GM12878 (cell line): Measurements from ENCODE around the gene POLK. TPM values are rescaled to one million over a fixed set of nuclear protein-coding genes. Genes with fewer than 3 reads are reported as not detected.

Experiments
- ATAC-seq: fragments of 200-7000 bp; cut with Tn5 transposase; 3 replicates; pipeline ENCODE4 v1.9.1; 2020; ENCODE audit warnings: mild to moderate bottlenecking, moderate library complexity
- BruUV-seq: library from RNA; stranded (reverse); fragments of 400-500 nt; replicated peaks from 2 replicates; lab custom pipeline; 2021; lab: Mats Ljungman, UMichigan
- CTCF ChIA-PET: fragments of 300-600 bp; sonication (Branson Sonifier 250); formaldehyde crosslinking; extraction: SDS; loops from one replicate; lab custom pipeline; 2021; ENCODE audit warnings: inconsistent platforms; lab: Yijun Ruan, JAX
- POLR2A ChIA-PET: fragments of 350-600 bp; formaldehyde crosslinking; extraction: SDS; loops from one replicate; lab custom pipeline; 2021; ENCODE audit warnings: inconsistent platforms; lab: Charles Lee
- RAD21 ChIA-PET: fragments of 300-600 bp; sonication (Branson Sonifier 250); formaldehyde crosslinking; loops from one replicate; lab custom pipeline; 2023; ENCODE audit warnings: antibody characterized with exemption; ENCODE audit not compliant: unreplicated experiment; lab: Charles Lee
- SMC1A ChIA-PET: fragments of 300-600 bp; sonication (Branson Sonifier 250); formaldehyde crosslinking; loops from one replicate; lab custom pipeline; 2023; ENCODE audit not compliant: unreplicated experiment, uncharacterized antibody; lab: Charles Lee
- DNase-seq: peaks from one replicate; pipeline ENCODE4 v3.0.0-alpha.2; 2011; ENCODE audit warnings: low read depth, low spot score
- FAIRE-seq: peaks from 3 replicates; lab custom pipeline; 2011; peaks lifted over from hg19 to GRCh38; lab: Jason Lieb, UNC
- H2AFZ ChIP-seq: 2 replicates; pipeline ENCODE4 v1.6.0; 2011; ENCODE audit warnings: low read depth, low read length, control low read depth; ENCODE audit not compliant: control insufficient read depth
- H3K27ac ChIP-seq: 2 replicates; pipeline ENCODE4 v1.5.1; 2011; ENCODE audit warnings: control low read depth; ENCODE audit not compliant: control insufficient read depth, insufficient read depth
- H3K27me3 ChIP-seq, 2 experiments: replicated peaks in 1 of 2; 2 replicates each; pipeline versions ENCODE4 v1.6.0 to v1.6.1; 2011; ENCODE audit warnings: low read length in 1 of 2; ENCODE audit not compliant: control insufficient read depth in 2 of 2, insufficient read depth in 2 of 2
- H3K36me3 ChIP-seq, 2 experiments: 2 replicates each; pipeline ENCODE4 v1.5.1; 2011; ENCODE audit warnings: low read length in 1 of 2; ENCODE audit not compliant: control insufficient read depth in 2 of 2, insufficient read depth in 2 of 2
- H3K4me1 ChIP-seq: 2 replicates; pipeline ENCODE4 v1.6.1; 2011; ENCODE audit warnings: mild to moderate bottlenecking, low read length, moderate library complexity, mixed read lengths; ENCODE audit not compliant: control insufficient read depth, insufficient read depth
- H3K4me2 ChIP-seq: 2 replicates; pipeline ENCODE4 v1.6.0; 2011; ENCODE audit warnings: control low read depth; ENCODE audit not compliant: control insufficient read depth, insufficient read depth
- H3K4me3 ChIP-seq: fragments of 200-600 bp; sonication (generic); 2 replicates; pipeline ENCODE4 v1.5.1; 2016
- H3K79me2 ChIP-seq: 2 replicates; pipeline ENCODE4 v1.6.0; 2011; ENCODE audit warnings: low read length; ENCODE audit not compliant: control insufficient read depth, insufficient read depth
- H3K9ac ChIP-seq: 2 replicates; pipeline ENCODE4 v1.8.0; 2011; ENCODE audit warnings: low read length, control low read depth, mixed read lengths; ENCODE audit not compliant: control insufficient read depth, insufficient read depth
- H3K9me3 ChIP-seq: replicated peaks from 3 replicates; pipeline ENCODE4 v1.5.1; 2011; ENCODE audit warnings: mild to moderate bottlenecking, low read length; ENCODE audit not compliant: control insufficient read depth, insufficient read depth
- H4K20me1 ChIP-seq: 2 replicates; pipeline ENCODE4 v1.6.0; 2011; ENCODE audit not compliant: control insufficient read depth, insufficient read depth
- BCL3 ChIP-seq: IDR thresholded peaks from 2 replicates; pipeline ENCODE4 v1.6.1; 2011; ENCODE audit warnings: borderline replicate concordance, low read depth, mild to moderate bottlenecking, moderate library complexity, low read length; ENCODE audit not compliant: insufficient read depth, poor library complexity, severe bottlenecking
- BMI1 ChIP-seq: fragments of 450-650 bp; IDR thresholded peaks from 2 replicates; pipeline ENCODE4 v1.6.1; 2016; ENCODE audit warnings: mild to moderate bottlenecking, moderate library complexity, borderline replicate concordance
- FOXK2 ChIP-seq: fragments of 450-650 bp; IDR thresholded peaks from 2 replicates; pipeline ENCODE4 v1.6.1; 2017; ENCODE audit warnings: mild to moderate bottlenecking, moderate library complexity
- KAT2A ChIP-seq: conservative IDR thresholded peaks from 2 replicates; pipeline ENCODE4 v1.6.1; 2011; ENCODE audit warnings: low read depth, low read length; ENCODE audit not compliant: control insufficient read depth
- MXI1 ChIP-seq: fragments of 150-350 bp; IDR thresholded peaks from 2 replicates; pipeline ENCODE4 v1.6.1; 2011; ENCODE audit warnings: low read depth, mild to moderate bottlenecking, inconsistent platforms, low read length, improper control_type of control experiment
- RAD21 ChIP-seq: IDR thresholded peaks from 2 replicates; pipeline ENCODE4 v1.6.1; 2011; ENCODE audit warnings: mild to moderate bottlenecking, low read depth, low read length, moderate library complexity; ENCODE audit not compliant: insufficient read depth
- SREBF2 ChIP-seq: IDR thresholded peaks from 2 replicates; pipeline ENCODE4 v1.6.1; 2012; ENCODE audit warnings: mild to moderate bottlenecking, low read length
- ZNF384 ChIP-seq: IDR thresholded peaks from 2 replicates; pipeline ENCODE4 v1.6.1; 2012; ENCODE audit warnings: low read depth, mild to moderate bottlenecking, low read length, improper control_type of control experiment, borderline replicate concordance
- ZNF592 ChIP-seq: fragments of 450-650 bp; IDR thresholded peaks from 2 replicates; pipeline ENCODE4 v1.6.1; 2017; ENCODE audit warnings: mild to moderate bottlenecking, moderate library complexity
- ZSCAN29 ChIP-seq: fragments of 450-650 bp; IDR thresholded peaks from 2 replicates; pipeline ENCODE4 v1.6.1; 2017; ENCODE audit warnings: mild to moderate bottlenecking, moderate library complexity
- WGBS: methylation state at CpG from one replicate; pipeline ENCODE4 v1.1.6; 2016; ENCODE audit warnings: low lambda C conversion rate; ENCODE audit not compliant: insufficient replicate concordance, insufficient coverage; ENCODE audit errors: missing lambda C conversion rate; 5-methylcytosine and 5-hydroxymethylcytosine counted together
- in situ Hi-C: fragments of 300-500 bp; cut with MboI; formaldehyde crosslinking; loops from 9 replicates; pipeline ENCODE4 v1.14.3; 2018; ENCODE audit warnings: mixed read lengths
- intact Hi-C: fragments of 100-400 bp; cut with micrococcal nuclease; formaldehyde crosslinking; loops from one replicate; pipeline ENCODE4 v1.14.2; 2022; ENCODE audit not compliant: unreplicated experiment
- polyA plus RNA-seq, 11 experiments: library from polyadenylated mRNA; depleted of rRNA in 4 of 11; unstranded in 6 of 11; stranded (reverse) in 5 of 11; fragments of >200 nt; fragmentation: Nextera tagmentation in 4 of 11; fragmentation: Illumina TruSeq in 1 of 11; extraction: Ambion mirVana in 4 of 11; extraction: Trizol in 1 of 11; gene quantifications; 1 replicate in 1 of 11; 2 replicates in 10 of 11; pipeline versions ENCODE4 v1.2.1 to v1.2.3, GENCODE V29; 2011 to 2016; ENCODE audit warnings: inconsistent platforms in 2 of 11, missing spikeins in 2 of 11, low read depth in 1 of 11
- total RNA-seq, 4 experiments: library from RNA; depleted of rRNA in 3 of 4; stranded (reverse); fragments of >200 nt in 3 of 4; fragmentation: Illumina TruSeq in 1 of 4; extraction: Trizol in 1 of 4; gene quantifications; 2 replicates each; pipeline versions ENCODE4 v1.2.1 to v1.2.3, GENCODE V29; 2013 to 2021

Gene POLK
- total and polyA plus RNA-seq, 10 of the 15 experiments (the other 5 are each of a cell fraction or from before 2014, with no cell fraction given): 10.4 to 47.6 (median 29.0) TPM

- in situ Hi-C loops: loop anchor here (10.0 kb wide), 1 partner anchor 51 kb away; no protein-coding TSS in a partner anchor
- intact Hi-C loops: loop anchor here (5.0 to 10.0 kb wide), 3 partner anchors 153 to 279 kb away; partner anchors contain the start of genes ANKRD31 and HMGCR
- ChIA-PET POLR2A (interaction anchor here (1.2 to 6.1 kb wide), 3 partner anchors 54 to 177 kb away, joined by 4 to 44 read pairs (median 29); partner anchors contain the start of gene HMGCR), SMC1A (interaction anchor here (0.7 to 6.8 kb wide), 5 partner anchors 53 to 62 kb away, joined by 3 to 90 read pairs (median 13); no protein-coding TSS in a partner anchor), RAD21 (interaction anchor here (1.2 to 11.3 kb wide), 4 partner anchors 53 to 155 kb away, joined by 7 to 123 read pairs (median 61); no protein-coding TSS in a partner anchor), CTCF (interaction anchor here (0.8 to 1.0 kb wide), 2 partner anchors 34 to 57 kb away, joined by 3 read pairs; no protein-coding TSS in a partner anchor)
- peak overlapping the region; percentile 95 for H3K27ac ChIP-seq
- H3K9ac ChIP-seq: peak overlapping the region; percentile 93
- no peaks in the 10 kb centered on the region for H4K20me1 ChIP-seq
- TF ChIP-seq MXI1 (peak; percentile 48; the same call in 1 of the 2 replicates), FOXK2 (no peak), SREBF2 (no peak), ZNF384 (peak; percentile 48; the same call in 1 of the 2 replicates), RAD21 (no peak), BMI1 (peak; percentile 64; the same call in 1 of the 2 replicates), BCL3 (no peak), ZNF592 (no peak), KAT2A (no peak), ZSCAN29 (no peak)
- H2AFZ ChIP-seq: no peak overlapping the region; the same call in 1 of the 2 replicates
- ATAC-seq: no peak
- H3K4me2 ChIP-seq: peak overlapping the region; percentile 66
- FAIRE-seq: no peak
- peaks cover 1% of the 10 kb centered on the region; the same call in 1 of the 3 replicates for H3K9me3 ChIP-seq
- 0 out of 2 replicates have a peak, but pooled peaks cover 3% of the 10 kb centered on the region for H3K4me1 ChIP-seq
- no peak for DNase-seq
- peaks cover 97% of the 10 kb centered on the region for H3K79me2 ChIP-seq
- 5% methylated on average over 1 of the region's 1 CpG for WGBS
- no peaks in the 10 kb centered on the region for H3K27me3 ChIP-seq
- BruUV-seq: no TSS peak
- H3K4me3 ChIP-seq: peak overlapping the region; percentile 79
- H3K36me3 ChIP-seq: no peaks in the 10 kb centered on the region; a peak in 1 of 4 replicates
Observed at GRCh38 chr5:75513841-75514240, 2.1 kb downstream of the POLK start.
